ENCODE results near the gene GSPT1. TPM values are rescaled to one million over a fixed set of nuclear protein-coding genes. Genes with fewer than 3 reads are reported as not detected.
A peak's percentile ranks its signal among the peaks of the same experiment; 100 is the strongest.

Gene GSPT1
- total RNA-seq, 1 experiment from 2014 or later, result 136 TPM

GRCh38 chr16:11862489-11862888, 53.3 kb downstream of the GSPT1 start:
- Mint-ChIP-seq H3K27me3 (ENCODE audit: insufficient read depth, unreplicated experiment) (no peaks in the 10 kb centered on the region), H3K4me3 (ENCODE audit: unreplicated experiment) (no peak overlapping the region), H3K4me1 (ENCODE audit: low read depth, unreplicated experiment) (no peaks in the 10 kb centered on the region), H3K9me3 (ENCODE audit: unreplicated experiment) (no peaks in the 10 kb centered on the region), H3K27ac (ENCODE audit: unreplicated experiment) (no peak overlapping the region), H3K36me3 (ENCODE audit: insufficient read depth, unreplicated experiment) (peaks cover 5% of the 10 kb centered on the region)
- Histone ChIP-seq H3K9me3 (no peaks in the 10 kb centered on the region), H3K4me3 (ENCODE audit: low read depth, low read length) (no peak overlapping the region), H3K27me3 (replicated peaks; ENCODE audit: control insufficient read depth, insufficient read depth, low read length) (no peaks in the 10 kb centered on the region), H3K4me1 (no peaks in the 10 kb centered on the region), H3K36me3 (ENCODE audit: control insufficient read depth, insufficient read depth, low read length) (no peaks in the 10 kb centered on the region)
- DNase-seq, result no peak
- BruUV-seq (replicated peaks), result no TSS peak
- TF ChIP-seq, protein P1, sequence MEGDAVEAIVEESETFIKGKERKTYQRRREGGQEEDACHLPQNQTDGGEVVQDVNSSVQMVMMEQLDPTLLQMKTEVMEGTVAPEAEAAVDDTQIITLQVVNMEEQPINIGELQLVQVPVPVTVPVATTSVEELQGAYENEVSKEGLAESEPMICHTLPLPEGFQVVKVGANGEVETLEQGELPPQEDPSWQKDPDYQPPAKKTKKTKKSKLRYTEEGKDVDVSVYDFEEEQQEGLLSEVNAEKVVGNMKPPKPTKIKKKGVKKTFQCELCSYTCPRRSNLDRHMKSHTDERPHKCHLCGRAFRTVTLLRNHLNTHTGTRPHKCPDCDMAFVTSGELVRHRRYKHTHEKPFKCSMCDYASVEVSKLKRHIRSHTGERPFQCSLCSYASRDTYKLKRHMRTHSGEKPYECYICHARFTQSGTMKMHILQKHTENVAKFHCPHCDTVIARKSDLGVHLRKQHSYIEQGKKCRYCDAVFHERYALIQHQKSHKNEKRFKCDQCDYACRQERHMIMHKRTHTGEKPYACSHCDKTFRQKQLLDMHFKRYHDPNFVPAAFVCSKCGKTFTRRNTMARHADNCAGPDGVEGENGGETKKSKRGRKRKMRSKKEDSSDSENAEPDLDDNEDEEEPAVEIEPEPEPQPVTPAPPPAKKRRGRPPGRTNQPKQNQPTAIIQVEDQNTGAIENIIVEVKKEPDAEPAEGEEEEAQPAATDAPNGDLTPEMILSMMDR (IDR thresholded peaks at IDR 0.05; ENCODE audit: insufficient read depth in 1 of 2, low read depth in 1 of 2, low read length in 1 of 2, severe bottlenecking in 1 of 2, unreplicated experiment in 1 of 2), result no peak
- CTCF ChIA-PET, result no interaction called here
- POLR2A ChIA-PET, result no interaction called here
- intact Hi-C loops (cut with micrococcal nuclease; ENCODE audit: unreplicated experiment), result no loop called here

DNA sequence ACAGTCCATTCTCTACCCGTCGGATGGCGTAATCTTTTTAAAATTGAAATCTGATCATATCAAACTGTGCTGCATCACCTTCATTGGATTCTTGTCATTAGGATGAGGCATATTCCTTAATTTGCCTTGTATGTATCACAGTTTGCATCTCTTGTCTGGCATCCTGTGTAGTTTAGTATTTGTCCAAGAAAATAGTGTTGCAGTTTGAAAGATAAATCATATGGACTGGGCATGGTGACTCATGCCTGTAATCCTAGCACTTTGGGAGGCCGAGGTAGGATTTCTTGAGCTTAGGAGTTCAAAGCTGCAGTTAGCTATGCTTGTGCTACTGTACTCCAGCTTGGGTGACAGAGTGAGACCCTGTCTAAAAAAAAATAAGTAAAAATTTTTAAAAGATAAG, 58.6 kb downstream of the GSPT1 start:
- ChIA-PET POLR2A (no interaction called here), CTCF (no interaction called here)
- no peak for DNase-seq
- Histone ChIP-seq H3K36me3 (ENCODE audit: control insufficient read depth, insufficient read depth, low read length) (no peaks in the 10 kb centered on the region), H3K4me1 (no peaks in the 10 kb centered on the region), H3K4me3 (ENCODE audit: low read depth, low read length) (no peak overlapping the region), H3K9me3 (no peaks in the 10 kb centered on the region), H3K27me3 (replicated peaks; ENCODE audit: control insufficient read depth, insufficient read depth, low read length) (no peaks in the 10 kb centered on the region)
- intact Hi-C loops (cut with micrococcal nuclease; ENCODE audit: unreplicated experiment), result no loop called here
- peaks cover 8% of the 10 kb centered on the region for H3K4me1 Mint-ChIP-seq (ENCODE audit: low read depth, unreplicated experiment)
- no peaks in the 10 kb centered on the region for H3K36me3 Mint-ChIP-seq (ENCODE audit: insufficient read depth, unreplicated experiment)
- no peak overlapping the region for H3K27ac Mint-ChIP-seq (ENCODE audit: unreplicated experiment)
- no peaks in the 10 kb centered on the region for H3K27me3 Mint-ChIP-seq (ENCODE audit: insufficient read depth, unreplicated experiment)
- no peak overlapping the region for H3K4me3 Mint-ChIP-seq (ENCODE audit: unreplicated experiment)
- H3K9me3 Mint-ChIP-seq (ENCODE audit: unreplicated experiment), result no peaks in the 10 kb centered on the region
- BruUV-seq (replicated peaks), result no TSS peak
- TF ChIP-seq, protein P1 (IDR thresholded peaks at IDR 0.05; ENCODE audit: insufficient read depth in 1 of 2, low read depth in 1 of 2, low read length in 1 of 2, severe bottlenecking in 1 of 2, unreplicated experiment in 1 of 2), result no peak

GRCh38 chr16:11852092-11852809, 63.5 kb downstream of the GSPT1 start:
- intact Hi-C loops (cut with micrococcal nuclease; ENCODE audit: unreplicated experiment), result loop anchor here (5.0 kb wide), 1 partner anchor 110 kb away; the partner anchor contains the start of gene TXNDC11
- Mint-ChIP-seq H3K36me3 (ENCODE audit: insufficient read depth, unreplicated experiment) (peaks cover 45% of the 10 kb centered on the region), H3K4me3 (ENCODE audit: unreplicated experiment) (peak overlapping the region; percentile 94), H3K27ac (ENCODE audit: unreplicated experiment) (peak overlapping the region; percentile 91), H3K4me1 (ENCODE audit: low read depth, unreplicated experiment) (peaks cover 8% of the 10 kb centered on the region), H3K27me3 (ENCODE audit: insufficient read depth, unreplicated experiment) (no peaks in the 10 kb centered on the region), H3K9me3 (ENCODE audit: unreplicated experiment) (no peaks in the 10 kb centered on the region)
- DNase-seq, result peak; percentile 35 to 50
- Histone ChIP-seq H3K4me3 (ENCODE audit: low read depth, low read length) (peak overlapping the region; percentile 83), H3K4me1 (0 out of 2 replicates have a peak, but pooled peaks cover 4% of the 10 kb centered on the region), H3K9me3 (no peaks in the 10 kb centered on the region), H3K27me3 (replicated peaks; ENCODE audit: control insufficient read depth, insufficient read depth, low read length) (no peaks in the 10 kb centered on the region), H3K36me3 (ENCODE audit: control insufficient read depth, insufficient read depth, low read length) (peaks cover 3% of the 10 kb centered on the region)
- ChIA-PET CTCF (no interaction called here), POLR2A (interaction anchor here (0.5 to 0.7 kb wide), 2 partner anchors 28 to 63 kb away, joined by 3 to 7 read pairs; partner anchors contain the start of gene GSPT1)
- BruUV-seq (replicated peaks), result no TSS peak
- TF ChIP-seq, protein P1 (IDR thresholded peaks at IDR 0.05; ENCODE audit: insufficient read depth in 1 of 2, low read depth in 1 of 2, low read length in 1 of 2, severe bottlenecking in 1 of 2, unreplicated experiment in 1 of 2), result no peak

Data from Caco-2 (cell line).